Smooth muscle cell of the coronary artery (primary cell): ENCODE measurements around the gene TUBA4B. TPM values are rescaled to one million over a fixed set of nuclear protein-coding genes. Genes with fewer than 3 reads are reported as not detected.

Experiments used
- total RNA-seq: library from RNA; depleted of rRNA; stranded (reverse); fragments of >200 nt; gene quantifications from 2 replicates; pipeline ENCODE4 v1.2.3, GENCODE V29; 2014; ENCODE audit warnings: low replicate concordance

TUBA4B gene
- total RNA-seq: not detected in 2 replicates

DNA sequence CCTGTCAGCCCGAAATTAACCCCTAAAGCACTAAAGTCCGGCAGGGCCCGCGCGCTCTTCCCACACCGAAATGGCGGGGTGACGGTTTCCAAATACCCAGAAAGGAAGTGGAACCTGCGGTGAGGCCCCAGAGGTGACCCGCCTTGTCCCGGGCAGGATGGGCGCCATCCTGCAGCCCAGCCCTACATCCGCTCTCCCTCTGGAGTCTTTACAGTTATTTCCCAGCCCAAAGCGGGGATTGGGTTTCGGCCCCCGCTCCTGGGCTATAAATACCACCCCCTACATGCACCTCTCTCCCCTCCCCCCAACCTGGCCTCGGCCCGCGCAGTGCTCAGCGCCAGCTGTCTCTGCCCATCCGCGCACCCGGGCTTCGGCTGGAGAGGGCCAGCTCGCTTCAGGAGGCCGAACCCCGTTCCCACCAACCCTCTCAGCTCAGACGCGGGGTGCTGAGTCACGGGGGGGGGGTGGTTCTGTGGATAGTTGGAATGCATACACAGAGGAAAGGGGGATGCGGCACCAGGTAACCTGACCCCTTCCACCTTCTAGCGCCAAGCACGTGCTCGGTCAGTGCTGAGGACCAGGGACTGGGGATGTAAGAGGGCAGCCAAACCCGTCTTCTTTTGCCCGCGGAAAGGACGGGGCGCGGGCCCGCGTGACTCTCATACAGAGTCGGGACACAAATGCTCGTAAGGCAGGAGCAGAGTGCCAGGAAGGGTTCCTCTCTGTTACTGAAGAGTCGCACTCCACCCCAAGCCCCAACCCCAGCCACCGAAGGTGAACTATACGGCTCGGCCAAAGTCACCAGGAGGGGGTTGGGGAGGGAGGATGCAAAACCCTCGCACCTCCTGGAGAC lies at the start of gene TUBA4B:
Gene TUBA4B, plus strand, starts transcription at position 344 of the 853 bp plus-strand sequence. Its CDS starts 165 bp downstream, at position 509.

DNA sequence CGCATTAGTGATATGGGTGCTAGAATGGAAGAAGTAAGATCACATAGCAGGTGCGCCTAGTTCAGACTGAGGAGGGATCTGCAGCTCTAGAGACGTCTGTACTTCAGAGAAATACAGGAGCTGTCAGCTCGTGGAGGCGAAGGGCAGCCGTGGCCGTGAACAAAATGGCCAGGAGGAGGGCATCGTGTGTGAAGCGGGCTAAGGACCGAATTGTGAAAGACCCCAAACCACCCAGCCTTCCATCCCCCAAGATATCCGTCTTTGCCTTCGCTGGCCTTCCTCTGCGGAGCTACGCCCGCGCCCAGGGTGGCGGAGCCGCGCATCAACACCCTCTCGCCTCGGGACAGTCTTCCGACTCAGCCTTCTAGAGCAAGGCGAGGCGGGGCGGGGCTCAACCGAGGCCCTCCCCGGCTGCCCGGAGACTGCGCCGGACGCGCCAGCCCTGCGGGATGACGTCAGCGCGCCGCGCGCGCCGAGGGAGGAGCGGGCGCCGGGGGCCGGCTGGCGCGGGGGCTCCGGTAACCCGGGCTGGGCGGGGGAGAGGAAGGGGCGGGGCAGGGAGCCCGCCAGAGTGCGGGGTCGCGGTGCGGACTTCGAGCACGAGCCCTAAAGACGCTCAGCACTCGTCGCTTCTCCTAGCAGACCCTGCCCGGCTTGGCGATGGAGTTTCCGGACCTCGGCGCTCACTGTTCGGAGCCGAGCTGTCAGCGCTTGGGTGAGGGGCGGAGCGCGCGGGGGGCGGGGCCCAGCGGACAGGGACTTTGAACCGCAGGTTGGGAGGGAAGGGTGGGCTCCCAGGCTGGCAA lies 46.5 kb upstream of the TUBA4B start, which contains the start of gene ZFAND2B:
Gene ZFAND2B, plus strand, starts transcription at position 455 of the 806 bp plus-strand sequence. Its CDS starts 206 bp downstream, at position 661.

DNA sequence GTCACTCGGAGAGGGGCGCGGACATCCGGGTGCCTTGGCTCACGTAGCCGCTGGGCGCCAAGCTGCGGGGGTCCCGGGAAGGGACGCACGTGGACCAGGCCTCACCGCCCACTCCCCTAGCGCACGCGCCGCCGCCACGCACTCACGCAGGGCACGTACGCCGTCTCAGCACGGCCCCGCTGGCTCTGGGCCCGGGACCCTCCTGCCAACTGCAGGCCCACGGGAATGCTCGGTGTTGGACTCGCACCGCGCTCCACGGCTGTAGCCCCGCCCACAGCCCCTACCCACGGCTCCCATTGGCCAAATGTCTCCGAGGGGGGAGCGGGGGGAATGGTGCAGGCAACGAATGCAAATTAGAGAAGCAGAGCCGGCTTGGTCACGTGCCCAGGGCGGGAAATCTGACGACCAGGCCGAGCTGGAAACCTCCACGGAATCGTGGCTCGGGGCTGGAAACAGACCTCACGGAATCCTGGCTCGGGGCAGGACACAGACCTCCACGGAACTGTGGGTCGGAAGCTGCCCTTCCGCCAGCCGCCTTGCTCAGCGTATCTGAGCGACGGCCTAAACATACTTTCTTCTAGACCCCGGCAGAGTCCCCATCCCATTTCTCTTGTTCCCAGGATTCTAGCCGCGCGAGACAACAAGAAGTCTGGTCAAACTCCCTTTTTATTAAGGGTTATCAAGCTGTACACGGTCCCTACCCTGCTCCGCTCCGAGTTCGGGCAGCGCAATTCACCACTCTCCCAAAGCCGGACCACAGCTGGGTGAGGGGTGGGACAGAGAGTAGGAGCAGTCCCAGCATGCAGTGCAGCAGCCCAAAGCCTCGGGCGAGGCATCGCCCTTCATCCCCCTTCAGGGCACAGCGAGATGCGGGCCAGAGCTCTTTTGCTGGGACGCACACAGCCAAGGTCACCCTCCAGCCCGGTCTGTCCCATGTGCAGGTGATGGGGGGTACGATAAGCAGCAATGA lies 34.0 kb upstream of the TUBA4B start, which contains the start of gene ABCB6:
Gene ABCB6, minus strand, starts transcription at position 227 of the 970 bp plus-strand sequence. CDS start 285 bp downstream, outside the sequence.

DNA sequence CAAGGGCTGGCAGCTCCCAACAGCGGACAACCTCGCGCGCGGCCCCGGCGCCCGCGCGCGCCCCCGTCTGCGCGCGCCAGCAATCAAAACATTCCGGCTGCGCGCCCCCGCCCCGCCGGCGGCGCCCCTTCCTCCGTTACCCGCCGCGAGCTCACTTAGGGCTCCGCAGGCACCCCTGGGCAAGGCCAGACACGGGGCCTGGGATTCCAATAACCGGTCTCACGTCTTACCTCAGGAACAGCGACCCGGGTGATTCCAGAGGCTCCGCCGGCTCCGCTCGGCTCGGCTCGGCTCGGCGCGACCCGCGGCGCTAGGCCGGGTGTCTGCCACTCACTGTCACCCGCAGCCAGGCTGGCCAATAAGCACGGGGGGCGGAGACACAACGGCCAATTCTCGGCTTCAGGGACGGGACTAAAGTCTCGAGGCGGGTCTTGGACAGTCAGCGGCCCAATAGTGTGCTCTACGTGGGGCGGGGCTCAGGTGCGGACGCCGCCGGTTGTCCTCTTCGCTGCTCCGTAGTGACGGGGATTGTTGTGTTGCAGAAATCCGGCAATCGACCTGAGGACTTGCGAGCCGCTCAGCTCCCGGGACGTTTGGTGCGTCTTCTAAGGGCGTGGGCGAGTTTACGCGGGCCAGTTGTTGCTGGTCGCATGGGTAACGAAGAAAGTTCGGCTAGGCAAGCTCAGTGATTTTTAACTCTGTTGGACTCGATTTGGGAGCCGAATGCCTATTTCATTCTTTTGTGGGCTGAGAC lies 23.6 kb upstream of the TUBA4B start, which contains the start of the genes ANKZF1 and ATG9A:
Gene ANKZF1, plus strand, starts transcription at position 502 of the 754 bp plus-strand sequence. CDS start 452 bp downstream, outside the sequence.
Gene ATG9A, minus strand, starts transcription at position 332 of the 754 bp plus-strand sequence. CDS start 1,612 bp downstream, outside the sequence.

DNA sequence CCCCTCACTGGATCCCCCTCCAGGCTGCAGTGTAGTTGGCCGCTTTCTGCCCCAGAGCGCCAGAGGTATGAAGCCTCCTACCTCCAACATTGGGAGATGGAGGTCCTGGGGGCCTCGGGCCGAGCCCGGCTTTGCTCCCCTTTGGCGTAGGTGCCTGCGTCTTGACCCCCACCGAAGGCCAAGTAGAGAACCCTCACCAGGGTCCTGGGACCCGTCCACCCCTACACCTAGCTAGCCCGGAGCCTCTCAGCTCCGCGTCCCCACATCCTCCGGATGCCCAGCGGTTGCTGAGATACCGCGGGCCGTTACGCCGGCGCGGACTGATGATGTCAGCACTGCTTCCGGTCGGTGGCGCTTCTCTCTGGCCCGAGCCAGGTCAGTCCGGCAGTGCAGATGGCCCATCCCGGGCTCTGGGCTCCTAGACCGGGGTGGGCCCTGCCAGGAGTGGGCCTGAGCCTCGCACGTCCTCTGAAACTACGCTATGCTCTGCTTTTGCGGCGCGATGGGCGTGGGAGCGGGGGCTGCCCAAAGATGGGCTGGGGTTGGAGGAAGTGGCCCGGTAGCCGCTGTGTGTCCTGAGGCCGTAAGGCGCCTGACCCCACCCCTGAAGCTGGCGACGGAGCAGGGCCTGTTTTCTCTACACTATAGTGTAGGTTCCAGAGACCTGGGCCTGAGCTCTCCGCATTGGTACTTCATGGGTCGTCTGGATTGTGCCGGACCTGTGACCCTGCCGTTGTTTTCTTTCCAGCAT lies 7.7 kb upstream of the TUBA4B start, which contains the start of the genes GLB1L and STK16:
Gene GLB1L, minus strand, starts transcription at position 297 of the 751 bp plus-strand sequence. CDS start 1,871 bp downstream, outside the sequence.
Gene STK16, plus strand, starts transcription at position 332 of the 751 bp plus-strand sequence. CDS start 521 bp downstream, outside the sequence.

DNA sequence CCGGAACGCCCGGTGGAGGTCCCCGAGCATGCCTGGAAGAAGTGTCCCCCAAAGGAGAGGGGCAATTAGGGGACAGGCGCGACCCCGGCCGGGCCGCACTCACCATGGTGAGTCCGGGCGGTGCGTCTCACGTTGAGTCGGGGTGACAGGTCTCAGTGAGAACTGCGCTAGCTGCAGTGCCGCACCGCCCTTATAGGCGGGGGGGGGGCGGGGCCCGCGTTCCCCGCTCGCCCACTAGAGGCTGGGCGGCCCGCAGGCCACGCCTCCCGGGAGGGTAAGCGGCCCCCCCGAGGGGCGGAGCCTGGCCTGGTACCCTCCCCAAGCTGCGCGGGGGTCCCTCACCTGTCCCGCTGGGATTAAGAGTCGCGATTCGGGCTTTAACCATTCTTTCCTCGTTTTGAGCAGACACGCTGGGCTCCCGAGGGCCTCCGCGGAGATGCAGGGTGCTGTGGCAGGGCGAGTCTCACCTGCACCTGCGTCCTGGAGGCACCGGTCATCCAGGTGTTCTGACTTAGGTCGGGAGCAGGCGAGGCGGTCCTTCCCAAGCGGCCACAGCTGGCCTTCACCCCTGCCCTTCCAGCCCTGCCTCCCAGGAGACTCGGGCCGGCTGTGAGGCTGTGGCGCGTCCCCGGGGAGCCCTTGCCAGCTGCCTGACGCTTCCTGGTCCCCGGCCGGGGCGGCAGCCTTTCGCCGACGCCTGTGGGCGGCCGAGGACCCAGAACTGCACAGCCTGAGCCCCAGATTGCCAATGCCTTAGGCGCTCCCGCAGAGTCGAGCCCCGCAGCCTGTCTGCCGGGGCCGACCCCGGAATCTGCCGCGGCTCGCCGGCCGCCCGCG lies 928 bp downstream of the TUBA4B start, which contains the start of gene TUBA4A:
Gene TUBA4A, minus strand, starts transcription at position 166 of the 837 bp plus-strand sequence. Its CDS starts 60 bp downstream, at position 106.

DNA sequence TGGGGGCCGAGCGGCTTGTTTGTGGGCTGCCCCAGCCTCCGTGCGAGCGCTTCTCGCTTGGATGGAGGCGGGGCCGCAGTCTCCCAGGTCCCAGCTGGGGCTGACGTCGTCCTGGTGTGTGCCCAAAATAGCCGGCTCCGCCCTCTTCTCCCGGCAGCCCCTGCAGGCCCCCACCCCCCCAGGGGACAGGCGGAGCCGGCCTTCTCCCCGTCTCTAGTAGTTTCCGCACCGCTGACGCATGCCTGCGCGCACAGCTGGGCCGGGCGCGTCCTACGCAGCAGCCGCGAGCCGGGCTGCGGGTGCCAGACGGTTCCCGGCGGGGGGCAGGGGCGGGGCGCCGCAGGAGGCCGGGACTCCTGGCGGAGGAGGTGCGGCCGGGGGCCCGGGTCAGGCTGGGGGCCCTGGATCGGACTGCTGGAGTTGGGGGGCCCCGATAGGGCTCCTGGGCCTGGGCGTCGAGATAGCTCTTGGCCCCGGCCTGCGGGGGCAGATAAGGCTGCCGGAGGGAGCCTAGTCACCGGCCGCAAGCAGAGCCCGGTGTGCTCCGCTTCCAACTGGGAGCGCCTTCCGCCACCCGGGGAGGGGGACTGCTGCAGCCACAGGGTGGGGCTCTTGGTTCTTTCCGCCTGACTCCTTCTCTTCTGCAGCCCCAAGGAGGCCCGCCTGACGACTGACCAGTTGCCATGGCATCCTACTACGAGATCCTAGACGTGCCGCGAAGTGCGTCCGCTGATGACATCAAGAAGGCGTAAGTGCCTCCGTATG lies 26.3 kb downstream of the TUBA4B start, which contains the start of gene DNAJB2:
Gene DNAJB2, plus strand, starts transcription at position 216 of the 765 bp plus-strand sequence. Its CDS starts 468 bp downstream, at position 684.

DNA sequence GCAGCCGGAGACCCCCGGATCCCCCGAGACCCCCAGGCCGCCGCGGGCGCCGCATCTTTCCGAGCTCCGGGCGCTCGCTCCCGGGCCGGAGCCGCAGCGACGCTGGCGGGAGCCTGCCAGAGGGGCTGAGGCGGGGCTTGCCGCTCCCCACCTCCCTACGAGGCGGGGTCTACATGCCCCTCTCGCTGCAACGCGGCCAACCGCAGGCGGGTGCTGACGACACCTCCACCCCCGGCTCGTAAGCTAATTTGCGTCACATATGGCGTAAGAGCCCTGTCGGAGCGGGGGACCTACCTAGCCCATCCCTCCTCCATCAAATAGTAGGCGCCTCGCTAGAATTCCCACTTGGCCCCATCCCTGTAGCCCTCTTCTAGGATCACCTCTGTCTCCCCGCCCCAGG lies 56.2 kb downstream of the TUBA4B start, which contains the start of gene PTPRN:
Gene PTPRN, minus strand, starts transcription at position 124 of the 400 bp plus-strand sequence. Its CDS starts 69 bp downstream, at position 55.

Other genes starting within 250 kb of the TUBA4B start
- not detected in 2 replicates for gene CFAP65, start 211.7 kb upstream of the TUBA4B start, total RNA-seq
- gene IHH, start 192.3 kb upstream of the TUBA4B start, total RNA-seq: under 0.01 TPM in 1 of 2 replicates, not detected in the other
- gene NHEJ1, start 92.4 kb upstream of the TUBA4B start, total RNA-seq: 10.3 and 20.4 TPM in 2 replicates
- 0.60 and 2.5 TPM in 2 replicates for gene SLC23A3, start 83.2 kb upstream of the TUBA4B start, total RNA-seq
- gene CNPPD1, start 76.3 kb upstream of the TUBA4B start, total RNA-seq: 19.5 and 32.3 TPM in 2 replicates
- 41.6 and 71.7 TPM in 2 replicates for gene RETREG2, start 75.0 kb upstream of the TUBA4B start, total RNA-seq
- 23.9 and 30.9 TPM in 2 replicates for gene ZFAND2B, start 46.5 kb upstream of the TUBA4B start, total RNA-seq
- gene ABCB6, start 34.3 kb upstream of the TUBA4B start, total RNA-seq: 25.9 and 98.6 TPM in 2 replicates
- gene ATG9A, start 23.6 kb upstream of the TUBA4B start, total RNA-seq: 35.6 and 39.5 TPM in 2 replicates
- gene ANKZF1, start 23.4 kb upstream of the TUBA4B start, total RNA-seq: 15.4 and 22.7 TPM in 2 replicates
- 8.4 and 13.8 TPM in 2 replicates for gene GLB1L, start 7.8 kb upstream of the TUBA4B start, total RNA-seq
- 27.1 and 49.1 TPM in 2 replicates for gene STK16, start 7.8 kb upstream of the TUBA4B start, total RNA-seq
- gene TUBA4A, start 675 bp downstream of the TUBA4B start, total RNA-seq: 9.1 and 9.8 TPM in 2 replicates
- gene DNAJB2, start 26.1 kb downstream of the TUBA4B start, total RNA-seq: 39.9 and 125 TPM in 2 replicates
- gene PTPRN, start 56.2 kb downstream of the TUBA4B start, total RNA-seq: under 0.01 and 9.0 TPM in 2 replicates
- not detected in 2 replicates for gene RESP18, start 79.5 kb downstream of the TUBA4B start, total RNA-seq
- 54.2 and 75.5 TPM in 2 replicates for gene DNPEP, start 134.7 kb downstream of the TUBA4B start, total RNA-seq
- gene DES, start 165.1 kb downstream of the TUBA4B start, total RNA-seq: 0.15 and 11.8 TPM in 2 replicates
- gene SPEG, start 181.6 kb downstream of the TUBA4B start, total RNA-seq: 9.1 and 9.4 TPM in 2 replicates
- gene GMPPA, start 245.6 kb downstream of the TUBA4B start, total RNA-seq: 67.1 and 102 TPM in 2 replicates